CD4-positive, alpha-beta T cell treated with Interferon alpha-2 for 1 hour (primary cell): Measurements from ENCODE around the gene CNNM1.
A peak's percentile ranks its signal among the peaks of the same experiment; 100 is the strongest.

Source experiments
- DNase-seq, 2 donors: peaks; one replicate each; pipeline ENCODE4 v3.0.0-alpha.2; 2020 to 2022

Gene CNNM1

GRCh38 chr10:99424656-99425055 is 95.5 kb downstream of the CNNM1 start:
- no peak for DNase-seq

DNA sequence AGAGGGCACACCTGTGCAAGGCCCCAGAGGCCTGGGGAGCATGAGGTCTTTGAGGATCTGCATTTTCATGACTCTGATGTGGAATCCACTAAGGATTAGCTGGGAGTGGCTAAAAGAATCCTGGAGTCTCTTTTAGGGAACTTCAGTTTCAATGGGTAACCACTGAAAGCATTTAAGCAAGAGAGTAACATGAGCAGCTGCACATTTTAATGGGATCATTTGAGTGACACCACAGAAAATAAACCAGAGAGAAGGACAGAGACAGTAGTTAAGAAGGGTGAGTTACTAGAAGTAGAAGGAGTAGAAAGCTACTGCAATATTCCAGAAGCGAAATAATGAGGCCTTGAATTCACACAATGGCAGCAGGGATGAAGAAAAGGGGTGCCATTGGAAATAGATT is 96.0 kb downstream of the CNNM1 start:
- DNase-seq: no peak

GRCh38 chr10:99426689-99427088 is 97.5 kb downstream of the CNNM1 start:
- DNase-seq: no peak

DNA sequence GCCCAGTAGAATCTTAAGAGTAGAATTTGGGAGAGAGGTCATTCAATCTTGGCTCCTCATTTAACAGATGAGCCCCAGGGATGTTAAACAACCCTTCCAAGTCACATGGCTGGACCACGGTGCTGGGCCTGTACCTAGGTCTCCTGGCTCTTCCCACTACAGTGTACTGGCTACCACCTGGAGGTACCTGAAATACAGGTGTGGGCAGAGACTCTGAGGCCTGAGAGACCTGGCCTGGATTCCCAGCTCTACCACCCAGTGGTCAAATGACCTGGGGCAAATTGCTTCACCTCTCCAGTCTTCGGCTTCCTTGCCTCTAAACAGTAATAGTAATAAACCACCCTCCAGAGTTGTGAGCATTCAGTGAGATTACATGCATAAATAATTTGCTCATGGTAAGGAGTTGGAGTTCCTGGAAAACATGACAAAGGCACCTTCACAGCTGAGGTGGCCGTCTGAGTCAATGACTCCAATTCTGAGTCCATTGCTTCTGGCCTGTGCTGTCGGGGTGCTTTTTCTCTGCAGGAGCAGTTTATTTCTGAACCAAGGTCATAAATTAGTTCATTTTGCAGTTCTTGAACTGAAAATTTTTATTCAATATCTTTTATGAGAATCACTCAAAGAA is 98.5 kb downstream of the CNNM1 start:
- DNase-seq: no peak

DNA sequence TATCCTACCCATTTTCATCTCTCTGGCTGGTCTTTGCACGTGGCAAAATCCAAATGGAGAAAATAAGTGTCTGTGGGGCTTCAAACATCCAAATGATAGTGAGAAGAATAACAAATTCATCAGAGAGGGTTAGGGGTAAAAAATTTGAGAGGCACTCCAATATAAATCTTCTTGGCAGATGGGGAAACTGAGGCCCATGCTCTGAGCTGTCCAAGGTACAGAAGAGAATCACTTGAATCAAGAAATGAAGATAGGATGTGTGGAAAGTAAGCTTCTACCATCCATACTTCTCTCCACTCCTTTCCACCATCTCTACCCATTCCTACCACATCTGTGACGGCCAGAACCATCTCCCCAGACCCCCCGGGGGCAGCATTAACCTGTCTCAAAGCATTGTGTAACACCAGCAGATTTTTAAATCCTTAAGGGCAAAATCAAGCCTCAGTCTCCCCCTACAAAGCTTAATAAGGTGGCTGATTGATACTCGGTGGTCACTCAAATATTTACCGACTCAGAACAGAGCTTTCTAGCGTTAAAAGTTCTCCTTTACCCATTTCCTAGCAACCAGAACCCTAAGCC is 100.5 kb downstream of the CNNM1 start:
- no peak for DNase-seq

- no peak for DNase-seq
Measured at GRCh38 chr10:99430116-99430450, 100.9 kb downstream of the CNNM1 start.

- DNase-seq: peak; percentile 95 to 97
Measured at GRCh38 chr10:99430451-99431189, 101.5 kb downstream of the CNNM1 start, which contains the start of gene GOT1. Gene GOT1, minus strand, starts transcription at chr10:99430624. Its CDS starts 59 bp downstream, at chr10:99430565.

DNA sequence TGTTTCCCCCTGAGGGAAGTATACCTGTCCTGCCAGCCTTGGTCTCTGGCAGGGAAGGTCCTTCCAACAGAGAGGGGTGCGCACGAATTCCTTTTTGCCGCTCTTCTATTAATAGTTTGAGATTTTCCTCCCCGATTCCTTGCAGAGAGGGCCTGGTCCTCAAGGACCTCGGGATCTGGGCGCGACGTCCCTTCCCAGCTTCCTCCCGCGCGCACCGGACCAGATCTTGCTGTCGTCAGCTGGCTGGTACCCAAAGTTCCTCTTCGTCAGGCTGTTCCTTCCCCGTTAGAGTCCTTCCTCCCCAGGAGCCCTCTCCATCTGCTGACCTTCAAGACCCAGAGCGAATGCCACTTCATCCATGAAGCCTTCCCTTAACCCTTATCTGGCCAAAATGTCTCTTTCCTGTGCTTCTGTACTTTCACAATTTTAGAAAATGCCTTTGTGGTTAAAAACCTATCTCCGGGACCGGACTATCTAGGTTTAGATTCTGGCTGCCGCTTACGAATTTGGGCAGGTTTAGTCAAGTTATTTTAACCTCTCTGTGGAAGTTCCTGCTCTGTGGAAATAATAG is 102.1 kb downstream of the CNNM1 start:
- peak; percentile 7 to 22 for DNase-seq

DNA sequence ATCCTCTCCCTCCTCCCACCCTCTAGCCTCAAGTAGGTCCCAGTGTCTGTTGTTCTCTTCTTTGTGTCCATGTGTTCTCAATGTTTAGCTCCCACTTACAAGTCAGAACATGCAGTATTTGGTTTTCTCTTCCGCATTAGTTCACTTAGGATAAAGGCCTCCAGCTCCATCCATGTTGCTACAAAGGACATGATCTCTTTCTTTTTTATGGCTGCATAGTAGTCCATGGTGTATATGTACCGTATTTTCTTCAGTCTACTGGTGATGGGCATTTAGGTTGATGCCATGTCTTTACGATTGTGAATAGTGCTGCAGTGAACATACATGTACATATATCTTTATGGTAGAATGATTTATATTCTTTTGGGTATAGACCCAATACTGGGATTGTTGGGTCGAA is 102.9 kb downstream of the CNNM1 start:
- no peak for DNase-seq

DNA sequence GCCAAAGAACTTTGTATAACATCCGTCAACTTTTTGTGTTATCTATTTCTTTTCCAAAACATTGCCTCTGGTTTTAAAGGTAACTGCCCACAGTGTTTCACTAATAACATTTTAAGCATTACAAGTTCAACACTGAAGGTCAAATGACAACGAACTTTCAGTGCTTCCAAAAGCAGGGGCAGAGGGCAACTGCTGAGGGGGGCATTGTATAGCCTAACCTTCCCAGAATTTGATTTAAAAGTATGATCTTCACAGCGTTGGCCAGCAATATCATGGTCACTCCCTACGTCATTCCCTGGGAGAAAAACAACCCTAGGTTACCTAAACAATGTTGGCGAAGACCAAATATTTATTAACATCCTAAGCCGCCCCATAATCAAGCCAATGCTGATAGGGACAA is 103.7 kb downstream of the CNNM1 start:
- no peak for DNase-seq

GRCh38 chr10:99433378-99434020 is 104.3 kb downstream of the CNNM1 start:
- DNase-seq: no peak

GRCh38 chr10:99435986-99436638 is 107.0 kb downstream of the CNNM1 start:
- peak in 1 of 2 donors; percentile 59 for DNase-seq

DNA sequence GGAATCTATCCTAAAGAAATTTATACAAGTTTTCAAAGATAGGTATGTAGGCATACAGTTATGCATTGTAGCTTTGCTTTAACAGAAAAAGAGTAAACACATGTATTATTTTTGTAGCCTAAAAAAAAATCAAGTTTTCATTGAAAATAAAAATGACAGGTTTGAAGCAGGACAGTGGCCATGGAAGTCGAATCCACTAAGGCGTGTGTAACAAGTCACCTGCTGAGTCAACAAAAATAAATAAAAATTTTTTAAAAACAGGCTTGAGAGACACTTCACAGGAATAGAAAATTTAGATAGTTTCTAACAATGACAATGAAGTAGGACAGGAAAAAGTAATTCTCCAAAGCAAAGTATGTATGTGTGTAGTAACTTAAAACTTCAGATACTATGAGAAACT is 109.7 kb downstream of the CNNM1 start:
- no peak for DNase-seq

GRCh38 chr10:99442394-99442793 is 113.2 kb downstream of the CNNM1 start:
- DNase-seq: no peak

GRCh38 chr10:99443500-99443899 is 114.3 kb downstream of the CNNM1 start:
- DNase-seq: no peak
